WERI-Rb-1 (cell line): Measurements from ENCODE around the gene CATSPERB.

ENCODE experiments used
- DNase-seq: peaks from one replicate; pipeline ENCODE4 v3.0.0-alpha.2; 2020
- H3K27ac ChIP-seq: fragments of 250-450 bp; sonication (Bioruptor Pico); 2 replicates; pipeline ENCODE4 v1.5.1; 2020; ENCODE audit warnings: mild to moderate bottlenecking, moderate library complexity
- H3K27me3 ChIP-seq: fragments of 250-450 bp; sonication (Bioruptor Pico); 2 replicates; pipeline ENCODE4 v1.5.1; 2021; ENCODE audit warnings: mild to moderate bottlenecking, low read depth, moderate library complexity; ENCODE audit not compliant: insufficient read depth, severe bottlenecking
- H3K36me3 ChIP-seq: fragments of 250-450 bp; sonication (Bioruptor Pico); 2 replicates; pipeline ENCODE4 v1.5.1; 2020; ENCODE audit warnings: mild to moderate bottlenecking, moderate library complexity
- H3K4me3 ChIP-seq: 2 replicates; pipeline ENCODE4 v1.5.1; 2011; ENCODE audit warnings: low read depth, mild to moderate bottlenecking, control low read depth, low read length
- H3K9me3 ChIP-seq: fragments of 250-450 bp; sonication (Bioruptor Pico); 2 replicates; pipeline ENCODE4 v1.5.1; 2021; ENCODE audit warnings: mild to moderate bottlenecking, moderate library complexity; ENCODE audit not compliant: severe bottlenecking
- CTCF ChIP-seq: IDR thresholded peaks from 2 replicates; pipeline ENCODE4 v1.5.1; 2011; ENCODE audit warnings: low read depth, mild to moderate bottlenecking, control low read depth, inconsistent platforms, low read length

Gene CATSPERB

GRCh38 chr14:91580876-91581577 lies 150.9 kb downstream of the CATSPERB start:
- Histone ChIP-seq H3K27ac (no peak overlapping the region), H3K9me3 (peaks cover 3% of the 10 kb centered on the region), H3K27me3 (peaks cover 7% of the 10 kb centered on the region), H3K36me3 (no peaks in the 10 kb centered on the region), H3K4me3 (no peak overlapping the region)
- no peak for DNase-seq
- no peak for TF ChIP-seq CTCF

DNA sequence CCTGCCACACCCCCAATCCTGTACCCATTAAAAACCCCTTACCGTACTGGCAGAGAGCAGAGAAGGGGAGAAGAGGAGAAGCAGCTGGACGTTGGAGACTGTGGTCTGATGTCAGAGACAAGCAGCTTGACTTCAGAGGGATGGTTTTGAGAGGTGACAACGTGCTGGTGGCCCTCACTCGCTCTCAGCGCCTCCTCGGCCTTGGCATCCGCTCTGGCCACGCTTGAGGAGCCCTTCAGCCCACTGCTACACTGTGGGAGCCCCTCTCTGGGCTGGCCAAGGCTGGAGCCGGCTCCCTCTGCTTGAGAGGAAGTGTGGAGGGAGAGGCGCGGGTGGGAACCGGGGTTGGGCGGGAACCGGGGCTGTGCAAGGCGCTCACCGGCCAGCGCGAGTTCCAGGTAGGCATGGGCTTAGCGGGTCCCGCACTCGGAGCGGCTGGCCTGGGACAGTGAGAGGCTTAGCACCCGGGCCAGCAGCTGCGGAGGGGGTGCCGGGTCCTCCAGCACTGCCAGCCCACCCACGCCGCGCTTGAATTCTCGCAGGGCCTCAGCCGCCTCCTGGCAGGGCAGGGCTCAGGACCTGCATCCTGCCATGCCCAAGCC lies 154.2 kb downstream of the CATSPERB start:
- no peak for DNase-seq
- peaks cover 33% of the 10 kb centered on the region for H3K27me3 ChIP-seq
- no peak for TF ChIP-seq CTCF

GRCh38 chr14:91575469-91576208 lies 156.2 kb downstream of the CATSPERB start:
- Histone ChIP-seq H3K27ac (no peak overlapping the region), H3K4me3 (no peak overlapping the region), H3K27me3 (peaks cover 33% of the 10 kb centered on the region), H3K9me3 (peaks cover 3% of the 10 kb centered on the region), H3K36me3 (no peaks in the 10 kb centered on the region)
- DNase-seq: peak; percentile 41
- TF ChIP-seq CTCF: no peak

More for the DNA sequence above, 154.2 kb downstream of the CATSPERB start:
- no peak overlapping the region for H3K27ac ChIP-seq
- no peak overlapping the region for H3K4me3 ChIP-seq
- H3K9me3 ChIP-seq: peaks cover 3% of the 10 kb centered on the region
- H3K36me3 ChIP-seq: no peaks in the 10 kb centered on the region

- Histone ChIP-seq H3K9me3 (peaks cover 3% of the 10 kb centered on the region), H3K27me3 (peaks cover 33% of the 10 kb centered on the region), H3K36me3 (no peaks in the 10 kb centered on the region), H3K27ac (no peak overlapping the region), H3K4me3 (peak overlapping the region; percentile 38)
- peak; percentile 50 for DNase-seq
- TF ChIP-seq CTCF: 0 out of 2 replicates have a peak, but pooled peaks have one; percentile 10
Measured at GRCh38 chr14:91573894-91574837, 157.7 kb downstream of the CATSPERB start.

DNA sequence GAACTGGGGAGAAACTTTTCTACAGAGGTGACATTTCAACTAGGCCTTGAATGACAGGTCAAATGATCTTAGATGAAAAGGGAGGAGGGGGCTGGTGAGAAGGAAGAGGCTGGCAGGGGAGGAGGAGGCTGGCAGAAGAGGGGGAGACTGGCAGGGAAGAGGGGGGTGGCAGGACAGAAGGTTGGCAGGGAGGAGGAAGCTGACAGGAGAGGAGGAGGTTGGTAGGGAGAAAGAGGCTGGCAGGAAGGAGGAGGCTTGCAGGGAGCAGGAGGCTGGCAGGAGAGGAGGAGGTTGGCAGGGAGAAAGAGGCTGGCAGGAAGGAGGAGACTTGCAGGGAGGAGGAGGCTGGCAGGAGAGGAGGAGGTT lies 158.4 kb downstream of the CATSPERB start:
- Histone ChIP-seq H3K9me3 (peaks cover 3% of the 10 kb centered on the region), H3K36me3 (no peaks in the 10 kb centered on the region), H3K27ac (no peak overlapping the region), H3K27me3 (peaks cover 33% of the 10 kb centered on the region), H3K4me3 (no peak overlapping the region)
- no peak for TF ChIP-seq CTCF
- no peak for DNase-seq
